ENCODE results near the gene COPS4. TPM values are rescaled to one million over a fixed set of nuclear protein-coding genes. Genes with fewer than 3 reads are reported as not detected.

Gene COPS4
- total and polyA plus RNA-seq, 2 of the 8 experiments (the other 6 are each of a cell fraction or from before 2014, with no cell fraction given): 14.9 to 28.3 TPM

DNA sequence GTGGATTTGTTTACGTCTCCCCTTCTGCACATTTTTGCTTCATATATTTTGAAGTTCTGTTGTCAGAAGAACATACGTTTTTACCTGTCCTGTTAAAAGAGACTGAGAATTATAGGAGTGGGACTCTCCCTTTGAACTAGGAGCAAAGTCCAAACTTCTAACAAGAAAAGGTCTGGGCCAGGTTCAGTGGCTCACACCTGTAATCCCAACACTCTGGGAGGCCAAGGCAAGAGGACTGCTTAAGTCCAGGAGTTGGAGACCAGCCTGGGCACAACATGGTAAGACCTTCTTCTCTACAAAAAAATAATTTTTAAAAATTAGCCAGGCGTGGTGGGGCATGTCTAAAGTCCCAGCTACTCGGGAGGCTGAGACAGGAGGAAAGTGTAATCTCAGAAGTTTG, 40.1 kb upstream of the COPS4 start (continued):
- TF ChIP-seq CHD7 (IDR thresholded peaks at IDR 0.05; ENCODE audit: insufficient replicate concordance, low read length) (no peak), FOSL1 (IDR thresholded peaks at IDR 0.05; ENCODE audit: insufficient read depth, low read depth, low read length) (no peak), SP1 (IDR thresholded peaks at IDR 0.05; ENCODE audit: low read depth, low read length) (no peak), BRCA1 (IDR thresholded peaks at IDR 0.05; ENCODE audit: low read depth, low read length) (no peak), TBP (IDR thresholded peaks at IDR 0.05; ENCODE audit: low read depth, low read length) (no peak), CEBPB (IDR thresholded peaks at IDR 0.05; ENCODE audit: low read depth, low read length) (no peak), HDAC6 (IDR thresholded peaks at IDR 0.05; ENCODE audit: low read depth, low read length) (no peak), BCL11A (IDR thresholded peaks at IDR 0.05; ENCODE audit: low read depth in 2 of 2, low read length in 2 of 2) (no peak), KDM1A (IDR thresholded peaks at IDR 0.05; ENCODE audit: borderline replicate concordance, low read length) (no peak), SUZ12 (IDR thresholded peaks at IDR 0.05; ENCODE audit: low read length) (no peak)
- TF ChIP-seq, protein P1, sequence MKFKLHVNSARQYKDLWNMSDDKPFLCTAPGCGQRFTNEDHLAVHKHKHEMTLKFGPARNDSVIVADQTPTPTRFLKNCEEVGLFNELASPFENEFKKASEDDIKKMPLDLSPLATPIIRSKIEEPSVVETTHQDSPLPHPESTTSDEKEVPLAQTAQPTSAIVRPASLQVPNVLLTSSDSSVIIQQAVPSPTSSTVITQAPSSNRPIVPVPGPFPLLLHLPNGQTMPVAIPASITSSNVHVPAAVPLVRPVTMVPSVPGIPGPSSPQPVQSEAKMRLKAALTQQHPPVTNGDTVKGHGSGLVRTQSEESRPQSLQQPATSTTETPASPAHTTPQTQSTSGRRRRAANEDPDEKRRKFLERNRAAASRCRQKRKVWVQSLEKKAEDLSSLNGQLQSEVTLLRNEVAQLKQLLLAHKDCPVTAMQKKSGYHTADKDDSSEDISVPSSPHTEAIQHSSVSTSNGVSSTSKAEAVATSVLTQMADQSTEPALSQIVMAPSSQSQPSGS (IDR thresholded peaks at IDR 0.05; ENCODE audit: low read length): no peak
